LNCAP (cell line): ENCODE measurements around the gene MMAA.

Experiments used
- CTCF ChIP-seq: fragments of 450-650 bp; IDR thresholded peaks from 2 replicates; pipeline ENCODE4 v1.5.1; 2017; ENCODE audit warnings: mild to moderate bottlenecking

MMAA gene

GRCh38 chr4:145709336-145709735 is 90.2 kb downstream of the MMAA start:
- TF ChIP-seq CTCF, result no peak
